GM19468 (cell line): Measurements from ENCODE around the gene PXK.
A peak's percentile ranks its signal among the peaks of the same experiment; 100 is the strongest.
"Not testable (repeated sequence)": the region's sequence is repeated elsewhere in the genome, so short reads cannot be mapped to it uniquely, and the experiment has no call there.

Experiments used
- ATAC-seq: cut with Tn5 transposase; IDR thresholded peaks from one replicate; pipeline ENCODE4 v1.9.1; 2021; ENCODE audit warnings: mild to moderate bottlenecking, moderate library complexity, moderate number of reproducible peaks; ENCODE audit not compliant: unreplicated experiment; ENCODE audit errors: extremely low read depth

Gene PXK

DNA sequence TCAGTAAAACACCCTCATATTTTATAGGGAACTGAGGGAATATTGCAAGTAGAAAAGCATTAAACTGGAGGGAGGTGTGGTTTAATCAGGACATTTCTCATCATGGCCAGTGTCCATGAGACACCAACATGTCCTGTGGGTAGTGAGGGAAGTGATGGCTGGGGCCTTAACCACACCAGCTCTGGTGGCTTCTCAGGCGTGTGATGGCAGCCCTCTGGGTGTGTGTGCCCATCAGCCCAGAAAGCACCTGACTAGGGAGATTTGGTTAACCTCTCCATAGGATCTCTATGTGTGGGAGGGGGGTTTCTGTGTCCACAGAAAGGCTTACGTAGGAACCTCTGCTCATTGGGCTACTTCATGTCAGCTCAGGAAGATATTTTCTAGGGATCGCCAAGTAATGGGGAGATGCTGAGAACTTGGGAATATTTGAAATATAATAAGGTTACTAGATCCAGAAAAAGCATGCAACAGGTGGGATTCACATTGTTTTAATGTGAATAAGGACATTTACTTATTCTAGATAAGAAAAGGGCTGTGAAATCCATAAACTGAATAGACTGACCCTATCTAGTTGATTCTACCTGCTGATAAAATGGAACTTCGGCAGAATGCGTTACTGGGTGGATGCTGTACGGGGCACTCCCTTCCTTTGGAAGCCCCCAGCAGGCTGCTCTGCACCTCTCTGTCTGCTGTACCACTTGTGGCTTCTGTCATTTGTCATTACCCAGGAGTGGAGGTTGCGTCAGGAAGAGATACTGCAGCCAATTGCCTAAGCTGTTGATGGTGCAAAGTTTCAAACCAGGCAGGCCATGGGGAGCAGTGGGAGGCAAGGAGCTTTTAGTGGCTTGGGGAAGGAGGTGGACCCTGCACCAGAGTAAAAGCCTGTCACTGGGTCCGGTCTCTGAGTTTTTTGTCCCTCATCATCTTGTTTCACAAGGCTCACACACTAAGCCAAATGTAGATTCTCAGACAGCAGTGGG lies 79.4 kb downstream of the PXK start:
- no peak for ATAC-seq

DNA sequence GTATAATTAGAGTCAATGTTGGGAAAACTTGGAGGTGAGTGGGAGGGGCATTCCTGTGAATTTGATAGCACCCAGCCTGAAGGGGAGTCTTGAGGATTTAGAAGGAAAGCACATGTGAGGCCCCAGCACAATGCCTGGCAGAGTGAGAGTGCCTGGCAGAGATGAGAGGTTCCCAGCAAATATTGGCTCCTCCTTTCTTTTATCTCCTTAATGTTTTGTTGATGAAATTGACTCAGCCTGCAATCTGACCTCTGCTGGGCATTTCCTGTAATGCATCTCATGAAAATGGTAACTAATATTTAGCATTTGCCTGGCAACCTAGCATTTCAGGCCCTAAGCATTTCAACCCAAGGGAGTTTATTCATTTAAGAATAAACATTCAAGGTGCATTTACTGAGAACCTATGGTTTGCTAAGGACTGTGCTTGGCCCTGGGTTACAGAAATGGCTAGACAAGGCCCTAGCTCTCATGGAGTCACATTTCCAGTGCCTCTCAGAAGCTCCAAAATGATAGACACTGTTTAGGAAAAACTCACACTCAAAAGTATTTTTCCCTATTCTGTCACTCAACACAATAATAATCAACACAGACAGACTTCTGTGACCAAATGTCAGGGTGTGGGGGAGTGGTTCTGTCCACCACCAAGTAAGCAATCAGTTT lies 82.0 kb downstream of the PXK start:
- ATAC-seq = no peak

- ATAC-seq = no peak
Observed at GRCh38 chr3:58416191-58416590, 83.5 kb downstream of the PXK start.

DNA sequence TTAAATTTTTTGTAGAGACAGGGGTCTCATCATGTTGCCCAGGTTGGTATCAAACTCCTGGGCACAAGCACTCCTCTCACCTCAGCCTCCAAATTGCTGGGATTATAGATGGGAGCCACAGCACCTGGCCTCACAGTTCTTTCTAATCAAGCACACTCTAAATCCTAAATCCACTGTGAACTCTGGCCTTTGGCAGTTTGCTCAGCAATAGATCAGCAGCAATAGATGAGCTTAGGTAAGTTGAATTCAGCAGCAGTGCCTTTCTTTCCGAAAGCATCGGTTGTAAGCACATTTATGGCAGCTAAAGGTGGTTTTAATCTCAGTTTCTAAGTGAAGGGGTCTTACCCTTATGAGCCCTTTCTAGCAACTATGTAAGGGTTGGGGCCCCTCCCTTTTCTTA lies 84.4 kb downstream of the PXK start:
- no peak for ATAC-seq

DNA sequence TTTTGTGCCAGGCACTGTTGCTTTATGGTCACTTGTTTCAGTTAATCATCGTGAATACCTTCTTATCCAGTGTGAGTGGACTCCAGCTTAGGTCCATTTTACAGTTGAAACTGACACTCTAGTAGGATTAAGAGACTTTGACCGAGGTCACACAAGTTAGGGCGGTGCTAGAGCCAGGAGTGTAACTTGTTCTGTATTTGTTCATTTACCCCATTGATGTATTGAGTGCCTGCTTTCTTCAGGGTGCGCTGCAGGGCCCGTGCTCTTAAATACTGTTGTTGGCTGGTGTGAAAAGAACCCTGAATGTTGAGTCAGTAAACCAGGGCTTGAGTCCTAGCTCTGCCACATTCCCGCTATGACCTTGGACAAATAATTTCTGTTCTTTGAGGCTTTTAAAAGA lies 85.5 kb downstream of the PXK start:
- ATAC-seq = no peak

GRCh38 chr3:58419780-58420507 lies 87.3 kb downstream of the PXK start:
- peak; percentile 61 for ATAC-seq

GRCh38 chr3:58421004-58421403 lies 88.3 kb downstream of the PXK start:
- ATAC-seq = no peak

DNA sequence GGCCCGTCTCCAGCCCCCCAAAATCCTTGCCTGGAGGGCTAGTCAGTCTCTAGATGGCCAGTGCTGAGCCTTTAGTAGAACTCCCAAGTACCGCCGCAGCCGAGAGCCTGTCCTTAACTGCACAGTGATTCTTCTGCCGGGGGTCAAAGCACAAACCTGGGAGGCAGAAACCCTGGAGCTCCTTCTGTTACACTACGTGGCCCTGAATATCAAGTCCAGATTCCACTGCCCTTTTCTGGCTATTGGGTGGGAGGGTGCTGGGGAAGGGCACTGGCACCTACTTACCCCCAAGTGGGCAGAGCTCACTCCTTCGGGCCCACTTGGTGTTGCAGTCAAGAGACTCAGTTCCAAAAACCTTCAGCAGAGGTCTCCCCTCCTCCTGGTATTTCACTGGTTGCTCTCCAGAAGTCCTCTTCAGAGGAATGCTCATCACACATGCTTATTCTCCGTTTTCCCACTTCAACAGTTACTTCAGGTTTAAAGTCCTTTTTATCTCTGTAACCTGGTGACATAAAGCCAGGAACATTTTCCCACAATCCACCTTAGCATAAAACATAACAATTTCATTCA lies 90.1 kb downstream of the PXK start:
- no peak for ATAC-seq

- ATAC-seq = no peak
Observed at GRCh38 chr3:58424613-58425012, 91.9 kb downstream of the PXK start.

DNA sequence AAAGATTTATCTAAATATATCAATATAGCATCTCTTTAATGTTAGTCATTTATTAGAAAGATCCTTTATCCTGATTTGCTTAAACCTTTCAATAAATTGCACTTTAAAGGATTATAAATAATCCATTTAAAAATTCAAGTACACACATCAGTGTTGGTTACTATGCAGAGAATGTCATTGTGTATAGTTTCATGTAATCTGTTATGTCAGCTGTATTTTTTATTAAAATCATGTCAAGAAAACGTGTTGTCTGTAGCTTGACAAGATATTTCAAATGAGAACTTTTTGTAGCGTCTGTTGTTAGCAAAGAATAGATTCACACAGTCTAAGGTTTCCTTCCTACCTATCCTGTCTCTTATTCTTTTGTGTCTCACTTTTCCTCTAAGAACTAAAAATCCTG lies 93.1 kb downstream of the PXK start:
- ATAC-seq = no peak

- no peak for ATAC-seq
Observed at GRCh38 chr3:58427661-58428361, 95.1 kb downstream of the PXK start.

DNA sequence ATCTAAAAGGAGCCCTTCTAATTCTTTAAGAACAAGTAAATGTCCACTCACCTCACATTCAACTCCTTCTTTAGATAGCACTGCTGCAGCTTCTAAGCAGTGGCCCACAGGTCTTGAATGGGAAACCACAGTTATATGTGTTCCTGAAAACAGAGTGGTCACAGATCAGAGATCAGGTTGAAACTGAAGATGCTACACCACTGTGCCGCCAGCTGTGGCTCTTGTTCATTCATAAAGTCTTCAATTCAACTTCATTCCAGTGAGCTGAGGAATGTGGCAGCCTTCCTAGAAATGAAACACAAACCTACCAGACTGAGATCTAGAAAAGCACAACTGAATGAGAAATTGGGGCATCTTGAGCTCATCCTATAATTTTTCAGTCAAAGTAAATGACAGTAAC lies 97.0 kb downstream of the PXK start:
- ATAC-seq = peak; percentile 21

GRCh38 chr3:58432905-58433304 lies 100.2 kb downstream of the PXK start:
- no peak for ATAC-seq

DNA sequence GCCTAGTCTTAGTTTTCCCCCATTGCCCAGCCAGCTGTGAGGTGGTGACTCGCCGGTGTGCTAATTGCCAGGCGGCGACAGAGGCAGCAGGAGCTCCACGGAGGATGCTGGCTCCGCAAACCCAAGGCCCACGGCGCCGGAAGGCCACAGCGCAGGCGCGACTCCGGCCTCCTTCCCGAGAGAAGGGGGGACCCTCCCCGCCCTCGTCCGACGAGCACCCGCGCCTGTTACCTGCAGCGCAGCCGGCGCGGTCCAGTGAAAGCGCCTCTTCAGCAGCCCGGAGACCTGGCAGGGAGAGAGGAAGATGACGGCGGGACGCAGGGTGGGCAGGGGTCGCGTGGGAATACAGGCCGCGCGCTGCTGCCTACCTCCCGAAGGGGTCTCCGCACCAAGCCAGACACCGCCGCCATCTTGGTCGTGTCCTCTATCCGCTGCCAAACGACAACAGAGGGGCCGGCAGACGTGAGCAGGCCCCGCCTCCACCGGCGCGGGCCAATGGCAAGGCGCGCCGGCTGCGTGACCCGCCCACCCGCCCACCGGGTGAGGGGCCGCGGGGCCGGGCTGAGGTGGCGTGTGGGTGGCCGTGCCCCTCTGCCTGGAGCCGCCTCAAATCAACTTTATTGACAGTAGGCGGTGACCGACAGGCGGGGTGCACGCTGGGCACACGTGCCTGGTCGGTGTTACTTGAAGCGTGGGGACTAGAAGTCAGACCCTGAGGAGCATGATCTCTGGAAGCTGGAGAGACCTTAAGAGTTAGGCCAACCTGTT lies 100.9 kb downstream of the PXK start, which contains the start of gene PDHB:
PDHB (minus strand) TSS at position 433 of the 768 bp plus-strand sequence; CDS start at position 410, 23 bp downstream.
- peak; percentile 87 for ATAC-seq

DNA sequence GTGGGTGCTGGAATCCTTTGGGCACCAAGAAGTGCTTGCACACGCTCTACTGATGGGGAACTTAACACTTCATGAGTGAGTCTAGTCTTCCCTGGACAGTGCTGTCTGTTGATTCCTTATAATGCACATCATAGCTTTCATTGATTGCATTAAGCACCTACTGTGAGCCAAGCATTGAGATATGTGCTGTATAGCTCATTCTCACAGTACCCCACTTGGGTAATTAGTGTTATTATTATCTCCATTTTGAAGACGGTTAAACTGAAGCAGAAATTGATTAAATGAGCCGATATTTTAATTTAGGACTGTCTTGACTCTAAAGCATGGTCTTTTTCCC lies 101.4 kb downstream of the PXK start:
- no peak for ATAC-seq

DNA sequence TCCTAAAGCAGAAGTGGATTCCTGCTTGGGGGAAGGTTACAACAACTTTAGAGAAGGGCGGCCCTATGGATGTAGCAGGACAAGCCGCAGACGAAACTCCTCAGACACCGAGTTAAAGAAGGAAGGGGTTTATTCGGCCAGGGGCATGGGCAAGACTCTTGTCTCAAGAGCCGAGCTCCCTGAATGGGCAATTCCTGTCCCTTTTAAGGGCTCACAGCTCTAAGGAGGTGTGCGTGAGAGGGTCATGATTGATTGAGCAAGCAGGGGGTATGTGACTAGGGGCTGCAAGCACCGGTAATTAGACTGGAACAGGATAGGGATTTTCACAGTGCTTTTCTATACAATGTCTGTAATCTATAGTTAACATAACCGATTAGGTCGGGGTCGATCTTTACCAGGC lies 101.8 kb downstream of the PXK start:
- ATAC-seq = no peak

- no peak for ATAC-seq
Observed at GRCh38 chr3:58434990-58435389, 102.3 kb downstream of the PXK start.

GRCh38 chr3:58437276-58437675 lies 104.6 kb downstream of the PXK start:
- ATAC-seq = not testable (repeated sequence)

DNA sequence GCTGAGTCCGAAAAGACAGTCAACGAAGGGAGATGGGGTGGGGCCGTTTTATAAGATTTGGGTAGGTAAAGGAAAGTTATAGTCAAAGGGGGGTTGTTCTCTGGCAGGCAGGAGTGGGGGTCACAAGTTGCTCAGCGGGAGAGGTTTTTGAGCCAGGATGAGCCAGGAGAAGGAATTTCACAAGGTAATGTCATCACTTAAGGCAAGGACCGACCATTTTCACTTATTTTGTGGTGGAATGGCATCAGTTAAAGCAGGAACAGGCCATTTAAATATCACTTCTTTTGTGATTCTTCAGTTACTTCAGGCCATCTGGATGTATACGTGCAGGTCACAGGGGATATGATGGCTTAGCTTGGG lies 108.3 kb downstream of the PXK start:
- ATAC-seq = not testable (repeated sequence)
